ENCODE measurements around the gene TRIP6.
"Not testable (repeated sequence)": the region's sequence is repeated elsewhere in the genome, so short reads cannot be mapped to it uniquely, and the experiment has no call there.

TRIP6 gene

DNA sequence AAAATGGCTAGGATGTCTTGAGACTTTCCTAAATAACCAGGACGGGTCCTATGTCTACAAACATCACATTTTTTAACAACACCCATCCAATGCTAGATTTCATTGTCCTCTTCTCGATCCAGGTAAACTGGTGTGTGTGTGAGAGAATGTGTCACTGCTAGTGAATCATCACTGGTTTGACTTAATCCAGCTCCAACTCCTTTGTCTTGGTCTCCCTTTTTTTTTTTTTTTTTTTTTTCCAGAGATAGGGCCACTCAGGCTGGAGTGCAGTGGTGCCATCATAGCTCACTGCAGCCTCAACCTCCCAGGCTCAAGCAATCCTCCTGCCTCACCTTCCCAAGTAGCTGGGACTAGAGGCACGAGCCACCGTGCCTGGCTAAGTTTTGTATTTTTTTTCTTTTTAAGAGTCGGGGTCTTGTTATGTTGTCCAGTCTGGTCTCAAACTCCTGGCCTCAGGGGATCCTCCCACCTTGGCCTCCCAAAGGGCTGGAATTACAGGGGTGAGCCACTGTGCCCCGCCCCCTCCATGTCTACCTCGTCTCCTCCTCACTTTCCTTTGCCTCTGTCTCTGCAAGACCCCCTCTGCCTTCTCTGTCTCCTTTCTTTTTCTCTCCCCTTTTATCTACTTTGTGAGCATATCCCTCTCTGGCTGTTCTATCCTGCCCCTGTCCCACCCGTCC, 24.5 kb downstream of the TRIP6 start:
- no peak for DNase-seq

DNA sequence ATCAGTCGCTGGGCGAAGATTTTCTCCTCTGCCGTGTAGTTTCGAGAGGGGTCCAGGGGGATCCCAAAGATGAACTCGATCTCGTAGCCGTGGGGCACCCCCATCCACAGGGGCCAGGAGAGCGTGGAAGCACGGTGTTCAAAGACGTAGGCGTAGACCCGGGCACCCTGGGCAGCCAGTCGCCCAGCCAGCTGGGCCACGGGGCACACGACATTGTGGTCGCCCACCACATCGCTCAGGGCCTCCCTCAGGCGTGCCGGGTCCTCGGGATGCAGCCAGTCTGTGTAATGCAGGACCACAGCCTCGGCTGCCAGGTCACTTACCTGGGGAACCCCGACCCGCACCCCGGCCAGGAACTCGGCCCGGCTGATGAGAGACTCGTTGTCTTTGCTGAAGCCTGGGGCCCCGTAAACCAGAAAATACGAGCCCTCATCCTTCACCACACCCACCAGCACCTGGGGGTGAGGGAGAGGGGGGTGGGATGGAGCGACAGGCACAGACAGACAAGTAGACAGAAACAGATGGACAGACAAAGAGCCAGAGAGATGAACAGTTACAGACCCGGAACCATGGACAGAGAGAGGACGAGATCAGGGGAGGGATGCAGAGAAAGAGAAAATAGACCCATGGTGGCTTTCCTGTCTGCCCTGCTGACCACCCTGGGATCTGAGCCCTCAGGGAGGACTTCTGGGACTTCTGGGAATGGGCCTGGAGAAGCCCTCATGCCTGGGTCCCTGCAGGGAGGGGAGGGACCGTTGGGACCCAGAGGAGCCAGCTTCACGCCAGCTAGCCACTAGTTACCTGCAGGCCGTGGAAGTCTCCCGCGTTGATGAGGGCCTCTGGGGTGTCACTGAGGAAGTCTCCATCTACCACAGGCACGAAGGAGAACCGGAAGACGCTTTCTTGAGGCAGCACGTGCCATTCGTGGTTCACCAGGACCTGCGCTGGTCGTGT, 25.5 kb downstream of the TRIP6 start:
- no peak for DNase-seq

DNA sequence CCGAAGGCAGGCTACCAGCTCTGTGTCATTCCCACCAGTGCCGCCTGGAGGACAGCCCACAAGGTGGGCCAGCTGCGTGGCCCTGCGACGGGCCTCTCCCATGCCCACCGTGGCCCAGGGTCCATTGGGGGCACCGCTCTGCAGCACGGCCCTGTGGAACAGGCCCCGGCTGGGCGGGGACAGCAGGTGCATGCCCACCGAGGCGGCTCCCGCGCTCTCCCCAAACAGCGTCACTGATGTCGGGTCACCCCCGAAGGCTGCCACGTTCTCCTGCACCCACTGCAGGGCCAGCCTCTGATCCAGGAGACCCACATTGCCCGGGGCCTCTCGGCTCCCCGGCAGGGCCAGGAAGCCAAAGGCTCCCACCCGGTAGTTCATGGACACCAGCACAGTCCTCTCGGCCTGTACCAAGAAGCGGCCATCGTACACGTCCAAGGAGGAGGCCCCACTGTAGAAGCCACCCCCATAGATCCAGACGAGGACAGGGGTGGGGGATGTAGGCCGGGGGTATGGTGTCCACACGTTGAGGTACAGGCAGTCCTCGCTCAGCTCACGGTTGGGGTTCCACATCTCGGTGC, 26.2 kb downstream of the TRIP6 start:
- no peak for DNase-seq

DNA sequence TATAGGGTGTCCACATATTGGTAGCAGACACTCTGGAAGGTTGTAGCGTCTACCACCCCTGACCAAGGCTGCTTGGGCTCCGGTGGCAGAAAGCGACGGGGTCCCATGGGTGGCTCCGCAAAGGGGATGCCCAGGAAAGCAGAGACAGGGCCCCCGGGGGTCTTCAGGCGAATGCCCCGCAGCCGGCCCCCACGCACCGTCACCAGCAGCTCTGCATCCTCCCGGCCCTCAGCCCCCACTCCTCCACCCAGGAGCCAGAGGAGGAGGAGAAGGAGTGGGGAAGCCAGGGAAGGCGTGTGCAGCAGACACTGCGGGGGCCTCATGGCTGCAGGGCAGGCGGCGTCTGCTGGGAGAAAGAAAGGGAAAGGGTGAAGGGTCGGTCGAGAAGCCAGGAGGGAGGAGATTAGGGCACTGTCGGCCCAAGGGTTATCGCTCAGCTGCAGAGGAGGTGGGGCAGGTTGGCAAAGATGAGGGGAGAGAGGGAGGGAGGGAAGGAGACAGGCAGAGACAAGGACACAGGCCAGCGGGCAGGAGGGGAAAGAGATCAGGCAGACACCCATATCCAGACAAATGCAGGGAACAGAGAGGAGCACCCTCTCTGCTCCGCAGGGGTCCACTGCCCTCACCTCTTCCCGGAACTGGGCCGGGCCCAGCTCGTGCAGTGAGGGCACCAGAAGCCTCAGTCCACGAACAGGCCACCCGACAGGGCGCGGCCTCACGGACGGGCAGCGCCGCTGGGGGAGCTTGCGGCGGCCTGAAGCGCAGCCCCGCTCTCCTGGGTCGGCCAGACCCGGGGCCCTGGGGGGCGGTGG, 26.9 kb downstream of the TRIP6 start:
- DNase-seq: no peak

DNA sequence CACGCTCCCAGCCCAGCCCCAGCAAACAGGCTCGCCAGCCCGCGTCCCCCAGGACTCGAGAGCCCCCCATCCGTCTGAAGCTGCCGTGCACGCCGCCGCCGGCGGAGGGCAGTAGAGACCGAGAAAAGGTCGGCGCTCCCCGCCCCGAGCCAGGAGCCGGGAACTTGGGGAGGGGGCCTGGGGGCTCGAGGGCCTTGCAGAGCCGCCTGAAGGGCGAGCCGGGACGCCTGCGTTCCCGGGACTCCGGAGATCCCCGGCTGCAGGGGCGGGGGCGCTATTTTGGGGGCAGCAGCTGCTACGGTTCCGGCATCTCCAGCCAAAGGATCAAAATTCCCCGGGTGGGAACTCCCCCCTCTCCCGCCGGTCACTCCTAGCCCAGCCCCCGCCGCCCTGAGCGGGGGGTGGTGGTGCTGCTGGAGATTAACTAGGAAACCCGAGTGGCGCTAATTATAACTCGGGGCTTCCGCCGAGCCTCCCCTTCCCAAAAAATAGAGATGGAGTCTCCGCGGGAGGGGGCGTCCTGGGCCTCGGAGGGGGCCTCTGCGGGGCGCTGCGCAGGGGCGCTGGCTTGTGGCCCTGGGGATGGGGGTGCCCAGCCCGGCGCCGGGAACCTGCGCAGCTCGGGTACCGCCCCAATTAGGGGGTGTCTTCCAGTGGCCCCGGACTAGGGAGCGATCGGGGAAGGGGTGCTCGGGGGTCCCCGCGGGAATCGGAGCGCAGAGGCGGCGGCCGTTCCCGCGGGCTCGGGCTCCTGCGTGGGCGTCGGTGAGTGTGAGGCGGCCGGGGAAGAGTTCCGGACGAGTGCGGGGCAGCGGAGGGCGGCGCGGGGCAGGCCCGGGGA, 27.9 kb downstream of the TRIP6 start:
- DNase-seq: no peak

DNA sequence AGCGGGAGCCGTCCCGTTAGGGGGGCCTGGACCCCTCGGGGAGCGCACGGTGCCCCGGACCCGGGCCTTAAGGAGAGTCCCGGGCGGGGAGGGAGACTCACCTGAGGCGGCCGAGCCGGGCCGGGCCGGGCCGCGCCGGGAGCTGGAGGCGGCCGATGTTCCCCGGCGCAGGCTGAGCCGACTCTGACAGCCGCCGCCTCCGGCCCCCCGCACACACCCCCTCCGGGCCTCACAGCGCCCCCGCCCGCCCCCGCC, 28.4 kb downstream of the TRIP6 start, which contains the start of gene ACHE:
ACHE (minus strand) TSS at position 188 of the 255 bp plus-strand sequence. CDS start 1,656 bp downstream, outside the sequence.
- no peak for DNase-seq

DNA sequence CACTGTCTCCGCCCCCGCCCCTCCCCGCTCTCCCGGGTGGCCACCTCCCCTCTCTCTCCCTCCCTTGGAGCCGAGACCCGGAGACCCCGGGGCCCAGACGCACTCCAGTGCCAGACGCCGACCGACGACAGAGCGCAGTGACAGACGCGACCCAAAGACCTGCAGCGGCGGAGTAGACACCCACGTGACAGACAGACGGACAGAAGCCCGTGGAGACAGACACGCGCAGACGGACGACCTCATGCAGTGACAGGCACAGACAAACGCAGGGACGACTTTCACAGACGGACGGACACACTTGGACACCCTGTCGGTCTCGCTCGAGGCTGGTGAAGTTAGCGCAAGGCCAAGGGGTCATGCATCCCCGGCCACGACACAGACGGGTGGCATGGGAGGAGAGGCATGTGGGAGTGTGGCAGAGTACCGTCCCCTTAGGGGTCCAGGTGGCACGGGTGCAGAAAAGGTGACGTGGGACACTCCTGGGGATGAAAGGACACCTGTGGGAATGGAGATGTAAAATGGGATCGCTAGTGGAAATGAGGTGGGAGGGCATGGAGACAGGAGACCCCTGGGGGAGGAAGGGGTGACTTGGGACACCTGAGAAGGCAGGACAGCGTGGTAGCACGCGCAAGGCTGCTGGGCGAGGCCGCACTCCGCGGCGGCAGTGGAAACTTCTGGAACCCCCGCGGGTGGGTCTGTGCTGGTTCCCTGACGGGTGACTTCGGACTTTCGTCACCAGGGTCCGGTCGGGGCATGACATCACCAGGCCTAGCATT, 29.0 kb downstream of the TRIP6 start:
- no peak for DNase-seq

DNA sequence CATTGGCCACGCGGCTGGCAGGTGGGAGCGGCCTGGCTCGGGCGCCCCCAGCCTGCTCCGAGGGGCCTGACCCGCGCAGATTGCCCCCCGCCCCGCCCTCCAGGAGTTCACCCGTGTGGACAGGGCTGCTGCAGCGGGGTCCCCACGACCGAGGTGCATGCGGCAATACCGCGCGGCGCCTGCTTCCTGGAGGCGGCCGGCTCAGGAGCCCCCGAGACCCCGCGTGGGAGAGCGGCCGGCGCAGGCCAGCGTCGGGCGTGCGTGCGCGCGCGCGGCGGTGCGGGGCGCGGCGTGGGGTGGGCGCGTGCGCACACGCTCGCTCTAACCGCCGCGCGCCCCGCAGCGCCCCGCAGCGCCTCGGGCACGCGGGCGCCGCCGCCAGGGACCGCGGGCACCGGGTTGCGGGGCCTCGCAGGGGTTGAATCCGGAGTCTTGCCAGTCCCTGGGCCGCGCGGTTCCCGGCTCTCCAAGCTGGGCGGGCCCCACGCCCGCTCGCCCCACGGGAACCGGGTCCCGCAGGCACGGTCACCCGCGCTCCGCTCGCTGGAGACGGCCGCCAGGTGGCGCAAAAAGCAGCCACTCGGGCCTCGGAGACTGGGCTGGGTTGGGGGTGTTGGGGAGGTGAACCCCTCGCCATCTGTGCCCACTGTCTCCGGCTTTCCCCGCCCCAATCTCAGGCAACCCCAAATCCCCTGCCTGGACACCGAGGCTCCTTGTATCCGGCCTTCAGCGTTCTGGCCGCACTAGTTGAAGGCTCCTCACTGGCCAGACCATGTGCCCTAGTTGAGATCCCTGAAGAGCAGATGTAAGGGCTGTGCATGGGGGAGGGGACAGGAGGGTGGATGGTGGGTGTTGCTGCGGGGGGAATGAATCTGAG, 29.8 kb downstream of the TRIP6 start:
- no peak for DNase-seq

DNA sequence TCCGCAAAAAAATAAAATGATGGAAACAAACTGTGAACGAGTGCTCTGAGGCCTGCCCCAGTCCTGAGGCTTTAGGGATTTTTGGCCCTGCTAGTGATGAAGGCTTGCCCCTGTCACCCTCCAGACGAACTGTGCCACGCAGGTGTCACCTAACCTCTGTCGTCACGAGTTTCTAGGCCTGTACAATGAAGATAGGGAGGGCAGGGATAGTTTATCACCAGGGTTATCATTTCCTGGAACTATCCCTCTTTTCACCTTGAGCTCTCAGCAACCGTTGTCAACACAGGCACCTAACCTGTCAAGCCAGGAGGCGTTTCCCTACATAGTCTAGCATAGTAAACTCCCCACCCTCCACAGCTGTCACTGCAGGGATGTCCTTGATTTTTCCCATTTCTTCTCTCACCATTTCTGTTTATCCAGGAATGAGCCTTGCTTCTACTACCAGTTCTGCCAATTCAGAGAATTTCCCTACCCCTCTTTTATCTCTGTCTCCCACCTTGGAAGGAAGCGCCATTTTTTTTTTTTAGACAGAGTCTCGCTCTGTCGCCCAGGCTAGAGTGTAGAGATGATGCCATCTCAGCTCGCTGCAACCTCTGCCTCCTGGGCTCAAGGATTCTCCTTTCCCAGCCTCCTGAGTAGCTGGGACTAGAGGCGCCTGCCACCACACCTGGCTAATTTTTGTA, 30.7 kb downstream of the TRIP6 start:
- DNase-seq: no peak

DNA sequence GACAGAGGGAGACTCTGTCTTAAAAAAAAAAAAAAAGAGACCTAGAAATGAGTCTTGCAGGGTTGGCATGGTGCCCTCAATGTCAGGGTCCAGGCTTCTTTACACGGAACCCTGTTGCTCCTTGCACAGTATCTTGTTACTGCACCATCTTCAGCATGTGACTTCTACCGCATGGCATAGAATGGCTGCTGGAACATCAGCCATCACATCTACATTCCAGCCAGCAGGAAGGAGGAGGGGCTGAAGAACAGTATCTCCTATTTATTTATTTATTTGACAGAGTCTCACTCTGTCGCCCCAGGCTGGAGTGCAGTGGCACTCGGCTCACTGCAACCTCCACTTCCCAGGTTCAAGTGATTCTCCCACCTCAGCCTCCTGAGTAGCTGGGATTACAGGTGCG, 32.2 kb downstream of the TRIP6 start:
- no peak for DNase-seq

DNA sequence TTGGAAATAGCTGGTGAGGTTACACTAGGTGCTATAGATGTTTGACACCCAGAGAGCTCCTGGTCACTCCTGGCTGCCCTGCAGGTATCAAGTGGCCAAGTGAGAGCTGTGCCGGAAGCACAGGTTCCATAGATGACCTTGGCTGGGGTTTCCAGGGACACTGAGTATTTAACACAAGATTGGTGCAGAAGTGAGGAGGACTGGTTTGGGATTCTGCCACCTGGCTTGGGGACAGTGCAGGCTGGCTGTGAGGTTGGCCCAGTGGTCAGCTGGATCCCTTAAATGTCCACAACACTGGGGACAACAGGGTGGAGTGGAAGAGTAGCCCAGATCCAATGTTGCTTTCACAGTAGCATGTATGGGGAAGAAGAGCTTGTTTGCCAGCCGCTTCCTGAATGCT, 33.8 kb downstream of the TRIP6 start:
- DNase-seq: no peak

DNA sequence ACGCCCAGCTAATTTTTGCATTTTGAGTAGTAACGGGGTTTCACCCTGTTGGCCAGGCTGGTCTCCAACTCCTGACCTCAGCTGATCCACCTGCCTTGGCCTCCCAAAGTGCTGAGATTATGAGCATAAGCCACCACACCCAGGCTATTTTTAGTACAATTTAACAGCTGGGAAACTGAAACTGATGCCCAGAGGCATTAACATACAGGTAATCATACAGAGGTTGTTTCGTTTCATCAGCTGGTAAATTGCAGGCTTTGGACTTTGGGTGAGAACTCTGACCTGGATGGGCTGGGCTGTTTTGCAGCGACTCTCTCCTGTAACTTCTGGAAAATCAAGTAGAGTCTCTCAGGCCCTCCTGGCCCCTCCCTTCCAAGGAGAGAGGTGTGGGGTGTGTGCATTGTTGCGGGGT, 34.7 kb downstream of the TRIP6 start:
- DNase-seq: no peak

DNA sequence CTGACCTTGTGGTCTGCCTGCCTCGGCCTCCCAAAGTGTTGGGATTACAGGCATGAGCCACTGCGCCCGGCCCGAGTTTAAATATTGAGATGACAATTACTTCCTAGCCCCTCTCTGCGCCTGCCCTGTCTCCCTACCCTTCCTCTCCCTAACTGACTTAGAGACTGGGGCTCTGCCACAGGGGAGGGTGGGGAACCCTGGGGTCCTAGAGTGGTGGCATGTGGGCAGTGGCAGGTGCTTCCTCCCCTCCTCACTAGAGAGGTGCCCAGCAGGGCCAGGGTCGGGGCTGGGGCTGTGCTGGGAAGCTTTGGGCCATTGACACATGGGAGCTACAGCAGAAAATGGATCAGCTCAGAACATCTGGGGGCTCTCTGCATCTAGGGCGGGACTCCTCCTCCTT, 35.5 kb downstream of the TRIP6 start:
- no peak for DNase-seq

DNA sequence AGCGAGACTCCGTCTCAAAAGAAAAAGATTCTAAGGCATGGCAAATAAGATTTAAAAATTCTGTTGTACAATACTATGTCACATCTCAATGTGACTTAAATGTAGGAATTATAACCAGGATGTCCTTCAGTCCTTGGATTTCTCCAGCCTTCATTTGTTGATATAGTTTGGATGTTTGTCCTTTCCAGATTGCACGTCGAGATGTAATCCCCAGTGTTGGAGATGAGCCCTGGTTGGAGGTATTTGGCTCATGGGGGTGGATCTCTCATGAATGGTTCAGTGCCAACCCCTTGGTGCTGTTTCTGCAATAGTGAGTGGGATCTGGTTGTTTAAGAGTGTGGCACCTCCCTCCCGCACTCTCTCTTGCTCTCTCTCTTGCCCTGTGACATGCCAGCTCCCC, 41.3 kb downstream of the TRIP6 start:
- no peak for DNase-seq

DNA sequence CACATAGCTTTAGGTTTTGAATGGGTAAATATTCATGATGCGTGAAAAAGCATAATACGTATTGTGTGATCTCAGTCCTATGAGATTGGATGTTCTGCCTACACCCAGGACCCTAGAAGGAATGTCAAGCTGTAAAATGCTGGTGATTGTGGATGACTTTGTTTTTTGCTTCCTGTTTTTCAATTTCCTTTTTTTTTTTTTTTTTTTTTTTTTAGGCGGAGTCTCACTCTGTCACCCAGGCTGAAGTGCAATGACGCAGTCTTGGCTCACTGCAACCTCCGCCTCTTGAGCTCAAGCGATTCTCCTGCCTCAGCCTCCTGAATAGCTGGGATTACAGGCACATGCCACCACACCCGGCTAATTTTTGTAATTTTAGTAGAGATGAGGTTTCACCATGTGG, 43.3 kb downstream of the TRIP6 start:
- not testable (repeated sequence) for DNase-seq

DNA sequence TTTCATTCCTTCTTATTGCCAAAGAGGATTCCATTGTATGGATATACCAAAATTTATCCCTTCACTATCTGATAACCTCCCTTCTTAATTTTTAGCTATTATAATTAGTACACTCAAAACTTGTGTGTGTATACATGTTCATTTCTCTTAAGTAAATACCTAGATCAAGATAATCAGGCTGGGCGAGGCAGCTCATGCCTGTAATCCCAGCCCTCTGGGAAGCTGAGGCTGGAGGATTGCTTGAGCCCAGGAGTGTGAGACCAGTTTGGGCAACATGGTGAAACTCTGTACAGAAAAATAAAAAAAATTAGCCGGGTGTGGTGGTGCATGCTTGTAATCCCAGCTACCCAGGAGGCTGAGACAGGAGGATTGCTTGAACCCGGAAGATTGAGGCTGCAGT, 44.3 kb downstream of the TRIP6 start:
- DNase-seq: no peak

DNA sequence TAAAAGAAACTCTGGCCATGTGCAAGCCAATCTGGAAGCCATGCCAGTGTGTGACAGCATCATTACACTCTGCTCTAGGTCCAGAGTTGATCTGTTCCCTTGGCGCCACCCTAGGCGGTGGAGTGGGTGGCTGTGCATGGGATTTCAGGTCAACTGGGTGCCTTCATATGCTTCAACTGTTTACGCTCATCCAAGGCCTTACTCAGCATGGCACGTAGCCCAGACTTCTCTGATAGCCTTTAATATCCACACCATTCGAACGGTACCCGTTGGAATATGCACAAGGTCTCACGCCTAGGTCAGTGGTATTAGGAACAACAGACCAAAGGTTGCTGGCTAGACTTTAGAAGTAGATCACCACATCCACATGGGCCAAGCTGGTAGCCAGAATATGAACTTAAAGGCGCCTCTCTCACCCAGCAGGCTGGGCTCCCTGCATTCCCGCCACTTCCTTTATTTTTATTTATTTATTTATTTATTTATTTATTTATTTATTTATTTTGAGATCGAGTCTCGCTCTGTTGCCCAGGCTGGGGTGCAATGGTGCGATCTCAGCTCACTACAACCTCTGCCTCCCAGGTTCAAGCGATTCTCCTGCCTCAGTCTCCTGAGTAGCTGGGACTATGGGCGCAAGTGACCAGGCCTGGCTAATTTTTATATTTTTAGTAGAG, 47.2 kb downstream of the TRIP6 start:
- no peak for DNase-seq

DNA sequence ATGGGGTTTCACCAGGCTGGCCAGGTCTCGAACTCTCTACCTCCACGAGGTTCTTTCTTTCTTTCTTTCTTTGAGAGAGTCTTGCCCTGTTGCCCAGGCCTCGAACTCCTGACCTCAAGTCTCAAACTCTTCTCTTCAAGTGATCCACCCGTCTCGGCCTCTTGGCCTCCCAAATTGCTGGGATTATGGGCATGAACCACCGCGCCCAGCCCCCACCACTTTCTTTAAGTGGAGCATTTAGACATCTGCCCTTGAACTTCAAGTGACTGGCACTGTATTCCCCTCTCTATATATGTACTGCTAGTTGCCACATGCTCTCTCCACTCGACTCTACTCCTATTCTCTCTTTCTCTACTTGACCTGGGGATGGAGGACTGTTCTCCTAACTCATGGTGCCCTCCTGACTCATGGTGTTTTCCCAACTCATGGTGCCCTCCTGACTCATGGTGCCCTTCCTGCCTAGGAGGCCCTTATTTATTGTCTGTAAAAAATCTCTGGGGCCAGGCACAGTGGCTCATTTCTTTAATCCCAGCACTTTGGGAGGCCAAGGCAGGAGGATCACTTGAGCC, 47.8 kb downstream of the TRIP6 start:
- DNase-seq: no peak

DNA sequence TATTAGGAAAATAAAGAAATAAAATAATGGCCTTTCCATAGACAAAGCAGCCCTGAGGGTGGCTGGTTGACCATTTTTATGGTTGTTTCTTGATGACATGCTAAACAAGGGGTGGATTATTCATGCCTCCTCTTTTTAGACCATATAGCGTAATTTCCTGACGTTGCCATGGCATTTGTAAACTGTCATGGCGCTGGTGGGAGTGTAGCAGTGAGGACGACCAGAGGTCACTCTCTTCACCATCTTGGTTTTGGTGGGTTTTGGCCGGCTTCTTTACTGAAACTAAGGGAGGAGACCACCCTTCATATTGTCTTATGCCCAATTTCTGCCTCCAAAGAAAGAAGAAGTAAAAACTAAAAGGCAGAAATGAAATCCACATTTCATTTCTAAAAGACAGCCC, 52.1 kb downstream of the TRIP6 start:
- DNase-seq: not testable (repeated sequence)

Data from cortex of kidney (tissue), 1 donor.